ENCODE measurements around the gene TNFRSF1B.
"Not testable (repeated sequence)": the region's sequence is repeated elsewhere in the genome, so short reads cannot be mapped to it uniquely, and the experiment has no call there.

The TNFRSF1B gene

DNA sequence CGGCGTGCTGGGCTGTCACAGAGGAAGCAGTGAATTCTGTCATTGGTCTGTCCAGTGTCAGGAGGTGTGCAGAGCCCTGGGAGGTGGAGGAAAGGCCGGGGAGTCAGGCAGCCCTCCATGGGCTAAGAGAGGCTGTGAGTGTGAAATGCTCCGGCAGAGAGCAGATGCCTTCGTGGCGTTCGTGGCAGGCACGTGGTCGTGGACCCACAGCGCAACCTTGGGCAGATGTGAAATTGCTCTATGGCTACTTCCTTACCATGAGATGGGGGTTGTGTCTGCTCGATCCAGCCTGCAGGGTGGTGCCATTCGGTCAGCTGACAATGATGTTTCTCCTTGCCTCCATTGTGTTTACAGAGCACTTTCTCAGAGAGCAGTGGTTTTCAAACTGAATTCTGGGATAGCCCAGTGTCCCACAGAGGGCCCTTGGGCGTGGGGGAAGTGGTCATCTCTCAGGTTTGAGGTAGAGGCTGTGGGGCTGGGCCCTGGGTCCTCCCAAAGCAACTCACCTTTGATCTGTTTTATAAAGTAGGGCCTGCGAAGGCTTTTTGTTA lies 27.9 kb downstream of the TNFRSF1B start:
- no peak for DNase-seq

DNA sequence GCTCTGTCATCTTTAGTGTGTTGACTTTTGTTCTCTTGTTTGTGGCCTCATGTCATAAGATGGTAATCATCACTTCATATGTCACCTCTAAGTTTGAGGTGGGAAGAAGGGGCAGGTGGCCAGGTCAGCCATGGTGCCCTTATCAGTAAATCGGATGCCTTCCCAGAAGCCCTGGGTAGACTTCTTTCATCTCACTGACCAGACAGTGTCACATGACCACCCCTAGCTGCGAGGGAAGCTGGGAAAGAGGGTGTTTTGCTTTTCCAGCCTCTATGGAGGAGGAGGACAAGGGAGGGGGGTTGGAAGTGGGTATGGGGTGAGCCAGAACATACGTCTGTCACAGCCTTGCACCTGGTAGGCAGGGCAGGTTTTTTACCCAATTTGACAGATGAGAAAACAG lies 28.6 kb downstream of the TNFRSF1B start:
- DNase-seq, result no peak

DNA sequence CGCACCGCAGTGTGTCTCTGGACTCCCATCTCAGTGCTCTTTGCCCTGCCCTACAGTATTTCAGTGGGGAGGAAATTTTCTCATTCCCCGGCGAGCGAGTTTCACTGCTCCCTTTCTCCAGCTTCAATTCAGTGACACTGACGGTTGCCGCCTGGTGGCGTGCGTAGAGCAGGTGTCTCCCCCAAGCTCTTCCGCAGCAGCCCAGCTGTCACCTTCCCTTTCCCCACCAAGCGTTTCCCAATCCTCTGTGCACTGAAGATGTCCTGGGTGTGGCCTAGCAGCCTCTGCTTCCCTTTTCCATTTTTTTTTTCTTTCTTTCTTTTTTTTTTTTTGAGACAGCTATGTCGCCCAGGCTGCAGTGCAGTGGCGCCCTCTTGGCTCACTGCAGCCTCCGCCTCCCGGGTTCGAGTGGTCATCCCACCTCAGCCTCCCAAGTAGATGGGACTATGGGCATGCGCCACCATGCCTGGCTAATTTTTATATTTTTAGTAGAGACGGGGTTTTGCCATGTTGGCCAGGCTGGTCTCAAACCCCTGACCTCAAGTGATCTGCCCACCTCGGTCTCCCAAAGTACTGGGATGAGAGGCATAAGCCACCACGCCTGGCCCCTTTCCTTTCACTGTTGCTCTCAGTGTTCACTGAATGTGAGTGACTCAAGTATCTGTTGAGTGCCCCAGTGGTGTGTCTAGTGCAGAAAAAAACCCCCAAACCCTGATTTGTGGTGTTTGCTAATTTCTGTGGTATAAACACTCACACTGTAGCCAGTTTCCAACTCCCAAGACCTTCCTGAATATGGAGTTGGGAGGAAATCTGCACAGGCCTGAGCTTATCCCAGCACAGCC lies 30.1 kb downstream of the TNFRSF1B start:
- peak; percentile 90 for DNase-seq

DNA sequence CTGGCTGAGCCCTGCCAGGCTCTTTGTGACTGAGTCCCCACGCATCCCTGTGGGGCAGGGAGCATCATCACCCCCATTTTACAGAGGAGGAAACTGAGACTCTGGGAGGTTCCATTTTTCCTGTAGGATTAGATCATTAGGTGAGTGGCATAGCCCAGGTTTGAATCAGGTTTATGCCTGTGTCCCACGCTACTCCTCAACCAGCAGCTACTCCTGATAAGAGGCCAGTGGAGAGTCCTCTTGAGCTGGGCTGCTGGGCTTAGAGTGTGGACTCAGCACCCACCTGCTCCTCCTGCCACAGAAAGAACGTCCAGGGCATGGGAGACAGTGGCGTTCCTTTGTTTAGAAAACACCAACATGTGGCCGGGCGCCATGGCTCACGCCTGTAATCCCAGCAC lies 30.7 kb downstream of the TNFRSF1B start:
- peak; percentile 17 for DNase-seq

DNA sequence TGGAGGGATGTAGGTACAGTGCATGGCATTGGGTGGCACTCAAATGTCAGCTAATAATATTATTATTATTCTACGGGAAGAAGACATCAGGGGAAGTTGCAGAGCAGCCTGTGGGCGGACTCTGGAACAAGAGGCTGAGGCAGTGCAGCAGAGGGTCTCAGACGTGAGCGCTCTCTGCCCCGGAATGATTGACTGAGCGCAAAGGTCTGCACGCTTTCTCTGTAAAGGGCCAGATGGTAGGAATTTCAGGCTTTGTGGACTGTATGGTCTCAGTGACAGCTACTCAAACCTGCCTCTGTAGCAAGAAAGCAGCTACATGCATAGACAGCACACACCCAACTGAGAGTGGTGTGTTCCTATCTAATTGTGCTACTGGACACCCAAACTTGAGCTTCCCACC lies 33.4 kb downstream of the TNFRSF1B start:
- DNase-seq, result no peak

DNA sequence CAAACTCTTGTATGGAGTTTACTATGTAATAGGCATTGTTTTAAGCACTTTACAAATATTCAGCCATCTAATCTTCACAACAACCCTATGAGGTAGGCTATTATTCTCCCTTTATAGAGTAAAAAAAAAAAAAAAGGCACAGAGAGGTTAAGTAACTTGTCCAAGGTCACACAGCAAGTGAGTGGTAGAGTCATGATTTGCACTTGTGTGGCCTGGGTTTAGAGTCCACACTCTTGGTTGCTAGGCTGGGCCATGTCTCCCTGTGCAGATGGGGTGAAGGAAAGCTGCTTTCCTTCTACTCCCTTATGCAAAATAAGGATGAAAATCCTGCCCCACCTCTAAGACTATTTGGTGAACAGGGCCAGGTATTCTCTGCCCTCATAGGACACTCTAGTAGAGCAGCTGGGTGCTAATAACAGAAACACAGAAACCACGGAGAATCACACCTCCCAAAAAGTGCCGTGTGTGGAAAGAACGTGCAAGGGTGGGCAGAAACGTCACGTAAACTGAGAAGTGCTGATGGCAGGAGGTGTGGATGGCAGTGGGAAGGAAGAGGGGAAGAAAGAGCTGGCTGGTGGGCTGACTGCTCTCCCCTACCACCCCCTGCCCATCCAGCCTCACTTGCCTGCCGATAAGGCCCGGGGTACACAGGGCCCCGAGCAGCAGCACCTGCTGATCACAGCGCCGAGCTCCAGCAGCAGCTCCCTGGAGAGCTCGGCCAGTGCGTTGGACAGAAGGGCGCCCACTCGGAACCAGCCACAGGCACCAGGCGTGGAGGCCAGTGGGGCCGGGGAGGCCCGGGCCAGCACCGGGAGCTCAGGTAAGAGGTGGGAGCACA lies 34.8 kb downstream of the TNFRSF1B start:
- DNase-seq, result no peak

DNA sequence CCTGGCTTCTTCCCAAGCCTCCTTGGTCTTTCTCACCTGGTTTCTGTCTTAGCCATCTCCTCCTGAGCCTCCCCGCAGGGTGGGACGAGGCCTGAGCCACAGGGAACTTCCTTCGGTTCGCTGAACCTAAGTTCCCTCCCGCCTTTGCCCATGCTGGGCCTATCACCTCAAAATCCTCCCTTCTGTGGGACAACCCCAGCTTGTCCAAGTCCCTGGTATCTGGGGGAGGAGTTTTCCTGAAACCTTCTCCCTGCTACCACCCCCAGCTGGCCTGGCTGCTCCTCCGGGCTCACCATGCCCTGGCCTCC lies 35.4 kb downstream of the TNFRSF1B start:
- DNase-seq, result no peak

DNA sequence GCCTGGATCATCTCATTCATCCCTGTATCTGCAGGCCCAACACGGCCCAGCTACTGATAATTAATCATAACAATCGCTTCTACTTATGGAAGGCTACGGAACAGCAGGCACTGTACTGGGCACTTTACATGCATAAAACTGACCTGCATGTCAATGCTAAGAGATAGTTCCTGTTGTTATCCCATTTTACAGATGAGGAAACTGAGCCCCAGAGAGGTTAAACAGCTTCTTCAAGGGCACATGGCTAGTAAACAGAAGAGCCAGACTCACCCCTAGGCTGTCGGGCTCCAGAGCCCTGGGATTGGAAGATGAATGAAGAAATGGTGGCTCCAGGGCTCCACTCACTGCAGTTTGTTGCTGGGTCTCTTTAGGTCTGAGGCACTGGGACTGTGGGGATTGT lies 35.8 kb downstream of the TNFRSF1B start:
- no peak for DNase-seq

DNA sequence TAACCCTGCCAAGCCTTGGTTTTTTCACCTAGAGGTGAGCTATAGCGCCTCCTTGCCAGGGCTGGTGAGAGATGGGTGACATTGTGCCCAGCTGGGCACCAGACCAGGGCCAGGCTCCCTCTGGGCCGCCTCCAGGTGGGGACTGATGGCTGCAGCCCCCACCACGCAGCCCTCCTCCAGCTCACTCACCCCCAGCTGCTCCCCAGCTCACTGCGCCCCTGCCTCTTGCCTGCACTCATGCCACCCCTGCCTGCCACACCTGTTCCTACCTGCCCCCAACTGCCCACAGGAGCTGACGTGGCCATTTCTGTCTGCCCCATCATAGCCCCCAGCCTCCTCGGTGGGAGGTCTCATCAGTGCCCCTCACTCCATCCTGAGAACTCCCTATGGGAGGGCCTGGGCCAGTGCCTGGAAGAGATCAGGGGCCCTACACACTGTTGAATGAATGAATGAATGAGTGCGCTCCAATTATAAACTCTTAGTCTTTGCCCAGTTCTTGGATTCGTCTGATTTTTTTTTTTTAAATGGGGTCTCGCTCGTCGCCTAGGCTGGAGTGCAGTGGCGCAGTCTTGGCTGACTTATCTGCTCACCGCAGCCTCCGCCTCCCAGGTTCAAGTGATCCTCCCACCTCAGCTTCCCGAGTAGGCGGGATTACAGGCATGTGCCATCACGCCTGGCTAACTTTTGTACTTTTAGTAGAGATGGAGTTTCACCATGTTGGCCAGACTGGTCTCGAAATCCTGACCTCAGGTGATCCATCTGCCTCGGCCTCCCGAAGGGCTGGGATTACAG lies 36.6 kb downstream of the TNFRSF1B start:
- DNase-seq, result no peak

DNA sequence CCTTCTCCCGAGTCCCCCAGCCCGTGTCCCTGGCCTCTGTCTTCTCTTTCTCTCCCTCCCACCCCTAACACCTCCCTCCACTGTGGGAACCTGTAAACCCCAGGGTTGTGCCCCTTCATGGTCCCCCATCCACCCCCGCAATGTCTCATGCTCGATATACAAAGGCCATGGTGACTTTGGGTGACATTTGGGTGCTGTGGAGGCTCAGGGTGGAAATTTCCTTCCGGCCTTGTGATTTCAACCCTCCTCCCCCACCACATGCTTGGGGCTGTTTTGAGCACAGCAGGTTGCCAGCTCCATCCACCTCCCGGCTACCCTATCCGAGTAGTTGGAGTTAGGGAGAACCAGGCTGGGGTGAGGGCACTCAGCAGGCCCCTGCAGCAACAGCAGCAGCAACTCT lies 37.3 kb downstream of the TNFRSF1B start:
- no peak for DNase-seq

DNA sequence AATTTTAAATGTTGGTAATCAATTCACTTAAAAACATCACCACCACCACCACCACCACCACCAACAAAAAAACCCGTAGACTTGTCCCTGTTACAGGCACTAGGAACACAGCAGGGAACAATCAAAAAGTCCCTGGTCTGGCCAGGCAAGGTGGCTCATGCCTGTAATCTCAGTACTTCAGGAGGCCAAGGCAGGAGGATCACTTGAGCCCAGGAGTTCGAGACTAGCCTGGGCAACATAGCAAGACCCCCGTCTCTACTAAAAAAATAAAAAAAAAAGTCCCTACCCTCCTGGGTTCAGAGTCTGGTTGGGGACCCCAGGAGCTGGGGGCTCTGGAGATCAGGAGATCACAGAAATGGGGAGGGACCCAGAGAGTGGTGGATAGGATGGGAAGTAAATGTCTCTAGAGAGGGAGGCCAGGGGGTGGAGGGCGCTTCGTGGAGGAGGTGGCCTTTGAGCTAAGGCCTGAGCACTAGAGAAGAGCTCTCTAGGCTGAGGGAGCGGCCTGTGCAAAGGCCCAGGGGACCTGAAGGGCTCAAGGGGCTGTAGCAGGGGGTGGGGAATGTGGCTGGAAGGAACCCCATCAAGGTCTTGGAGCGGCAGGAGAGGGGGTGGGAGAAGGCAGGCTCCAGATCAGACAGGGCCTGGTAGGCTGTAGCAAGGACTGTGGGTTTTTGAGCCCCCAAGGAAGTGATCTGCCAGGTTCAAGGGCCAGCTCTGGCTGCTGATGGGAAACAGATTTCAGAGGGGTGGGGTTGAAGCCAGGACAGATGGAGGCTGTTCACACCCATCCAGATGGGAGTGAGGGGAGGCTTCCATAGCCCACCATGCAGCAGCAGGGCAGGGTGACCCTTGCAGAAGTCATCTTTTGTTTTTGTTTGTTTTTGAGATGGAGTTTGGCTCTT lies 38.2 kb downstream of the TNFRSF1B start:
- DNase-seq, result no peak

DNA sequence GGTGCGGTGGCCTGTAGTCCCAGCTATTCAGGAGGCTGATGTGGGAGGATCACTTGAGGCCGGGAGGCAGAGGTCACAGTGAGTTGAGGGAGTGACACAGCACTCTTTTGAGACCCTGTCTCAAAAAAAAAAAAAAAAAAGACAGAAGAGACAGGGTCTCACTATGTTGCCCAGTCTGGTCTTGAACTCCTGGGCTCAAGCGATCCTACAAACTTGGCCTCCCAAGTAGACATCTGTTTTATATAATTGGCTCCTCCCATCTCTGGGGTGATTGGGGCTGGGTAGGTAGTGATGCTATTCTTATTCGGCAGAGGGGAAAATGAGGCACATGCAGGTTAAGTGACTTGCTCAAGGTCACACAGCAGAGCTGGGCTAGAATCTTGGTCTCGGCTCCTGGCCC lies 39.4 kb downstream of the TNFRSF1B start:
- DNase-seq, result no peak

DNA sequence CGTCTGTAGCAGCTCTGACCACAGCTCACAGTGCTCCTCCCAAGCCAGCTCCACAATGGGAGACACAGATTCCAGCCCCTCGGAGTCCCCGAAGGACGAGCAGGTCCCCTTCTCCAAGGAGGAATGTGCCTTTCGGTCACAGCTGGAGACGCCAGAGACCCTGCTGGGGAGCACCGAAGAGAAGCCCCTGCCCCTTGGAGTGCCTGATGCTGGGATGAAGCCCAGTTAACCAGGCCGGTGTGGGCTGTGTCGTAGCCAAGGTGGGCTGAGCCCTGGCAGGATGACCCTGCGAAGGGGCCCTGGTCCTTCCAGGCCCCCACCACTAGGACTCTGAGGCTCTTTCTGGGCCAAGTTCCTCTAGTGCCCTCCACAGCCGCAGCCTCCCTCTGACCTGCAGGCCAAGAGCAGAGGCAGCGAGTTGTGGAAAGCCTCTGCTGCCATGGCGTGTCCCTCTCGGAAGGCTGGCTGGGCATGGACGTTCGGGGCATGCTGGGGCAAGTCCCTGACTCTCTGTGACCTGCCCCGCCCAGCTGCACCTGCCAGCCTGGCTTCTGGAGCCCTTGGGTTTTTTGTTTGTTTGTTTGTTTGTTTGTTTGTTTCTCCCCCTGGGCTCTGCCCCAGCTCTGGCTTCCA lies 40.1 kb downstream of the TNFRSF1B start:
- no peak for DNase-seq

DNA sequence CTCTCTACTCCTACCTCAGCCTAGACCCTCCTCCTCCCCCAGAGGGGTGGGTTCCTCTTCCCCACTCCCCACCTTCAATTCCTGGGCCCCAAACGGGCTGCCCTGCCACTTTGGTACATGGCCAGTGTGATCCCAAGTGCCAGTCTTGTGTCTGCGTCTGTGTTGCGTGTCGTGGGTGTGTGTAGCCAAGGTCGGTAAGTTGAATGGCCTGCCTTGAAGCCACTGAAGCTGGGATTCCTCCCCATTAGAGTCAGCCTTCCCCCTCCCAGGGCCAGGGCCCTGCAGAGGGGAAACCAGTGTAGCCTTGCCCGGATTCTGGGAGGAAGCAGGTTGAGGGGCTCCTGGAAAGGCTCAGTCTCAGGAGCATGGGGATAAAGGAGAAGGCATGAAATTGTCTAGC lies 41.5 kb downstream of the TNFRSF1B start:
- DNase-seq, result no peak

DNA sequence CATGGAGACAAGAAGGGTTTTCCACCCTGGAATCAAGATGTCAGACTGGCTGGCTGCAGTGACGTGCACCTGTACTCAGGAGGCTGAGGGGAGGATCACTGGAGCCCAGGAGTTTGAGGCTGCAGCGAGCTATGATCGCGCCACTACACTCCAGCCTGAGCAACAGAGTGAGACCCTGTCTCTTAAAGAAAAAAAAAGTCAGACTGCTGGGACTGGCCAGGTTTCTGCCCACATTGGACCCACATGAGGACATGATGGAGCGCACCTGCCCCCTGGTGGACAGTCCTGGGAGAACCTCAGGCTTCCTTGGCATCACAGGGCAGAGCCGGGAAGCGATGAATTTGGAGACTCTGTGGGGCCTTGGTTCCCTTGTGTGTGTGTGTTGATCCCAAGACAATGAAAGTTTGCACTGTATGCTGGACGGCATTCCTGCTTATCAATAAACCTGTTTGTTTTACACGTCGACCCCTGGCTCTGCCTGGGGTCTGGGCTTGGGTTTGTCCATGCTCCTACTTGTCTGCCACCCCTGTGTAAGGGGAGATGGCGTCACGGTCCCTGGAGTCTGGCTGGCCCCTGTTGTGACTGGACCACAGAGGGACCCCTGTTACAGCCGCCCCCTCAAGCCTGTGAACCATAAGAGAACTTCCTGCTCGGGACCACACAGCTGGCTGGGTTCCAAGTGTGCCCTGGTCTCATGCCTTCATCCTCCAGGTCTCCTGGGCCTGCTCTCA lies 42.1 kb downstream of the TNFRSF1B start:
- DNase-seq, result peak; percentile 94

DNA sequence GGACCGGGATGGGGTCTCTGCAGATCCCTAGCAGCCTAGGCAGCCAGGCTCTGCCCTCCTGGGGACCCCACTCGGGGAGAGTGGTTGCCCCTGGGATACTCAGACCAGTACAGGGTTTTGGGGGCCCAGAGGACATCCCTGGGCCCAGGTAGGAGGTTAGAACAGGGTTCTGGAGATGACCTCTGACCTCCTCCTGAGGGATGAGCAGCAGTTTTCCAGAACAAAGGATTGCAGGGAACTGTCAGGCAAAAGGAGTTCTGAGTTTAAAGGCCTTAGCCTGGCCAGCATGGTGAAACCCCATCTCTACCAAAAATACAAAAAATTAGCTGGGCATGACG lies 42.7 kb downstream of the TNFRSF1B start:
- DNase-seq, result no peak

DNA sequence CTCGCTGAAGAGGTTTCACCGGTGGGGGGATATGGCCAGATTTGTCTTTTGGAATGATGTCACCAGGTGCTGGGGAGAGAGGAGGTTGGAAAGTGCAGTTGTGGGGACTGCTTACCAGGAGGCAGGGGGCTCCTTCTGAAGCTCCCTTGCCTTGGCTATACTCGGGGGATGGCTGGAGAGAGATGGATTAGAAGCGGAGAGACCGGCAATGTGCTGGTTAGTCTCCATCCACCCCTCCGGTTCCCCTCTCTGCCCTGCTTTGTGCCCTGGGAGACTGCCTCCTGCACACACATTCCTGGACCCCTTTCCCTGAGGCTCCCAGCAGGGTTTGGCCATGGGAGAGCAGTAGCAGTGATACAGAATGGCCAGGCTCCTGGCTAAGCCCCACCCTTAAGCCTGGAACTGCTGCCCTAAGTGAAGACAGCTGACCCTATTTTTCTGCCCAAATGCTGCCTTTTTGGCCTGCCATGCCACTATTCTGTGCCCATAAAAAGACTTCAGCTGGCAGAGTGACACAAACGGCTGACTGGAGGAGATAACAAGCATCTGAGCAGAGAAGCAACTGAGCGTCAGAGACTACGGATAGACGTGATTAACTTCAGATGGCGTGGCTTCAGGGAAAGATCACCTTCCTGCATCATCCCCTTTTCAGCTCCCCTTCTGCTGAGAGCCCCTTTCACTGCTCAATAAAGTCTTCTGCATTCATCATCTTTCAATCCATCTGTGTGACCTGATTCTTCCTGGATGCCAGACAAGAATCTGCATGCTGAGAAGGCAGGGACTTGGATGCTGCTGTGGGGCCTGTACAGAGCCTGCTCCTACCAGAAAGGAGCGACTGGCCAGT lies 48.5 kb downstream of the TNFRSF1B start:
- DNase-seq, result no peak

DNA sequence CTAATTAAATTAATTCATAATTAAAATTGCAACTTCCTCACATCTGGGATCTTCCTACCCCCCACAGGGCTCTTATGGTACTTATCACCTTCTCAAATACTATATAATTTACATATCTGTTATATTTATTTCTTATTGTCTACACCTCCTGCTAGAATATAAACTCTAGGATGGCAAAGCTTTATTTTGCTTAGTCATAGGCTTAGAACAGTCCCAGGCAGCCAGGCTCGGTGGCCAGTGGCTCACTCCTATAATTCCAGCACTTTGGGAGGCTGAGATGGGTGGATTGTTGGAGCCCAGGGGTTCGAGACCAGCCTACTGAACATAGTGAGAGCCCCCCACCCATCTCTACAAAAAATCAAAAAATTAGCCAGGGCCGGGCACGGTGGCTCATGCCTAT lies 53.0 kb downstream of the TNFRSF1B start:
- no peak for DNase-seq

DNA sequence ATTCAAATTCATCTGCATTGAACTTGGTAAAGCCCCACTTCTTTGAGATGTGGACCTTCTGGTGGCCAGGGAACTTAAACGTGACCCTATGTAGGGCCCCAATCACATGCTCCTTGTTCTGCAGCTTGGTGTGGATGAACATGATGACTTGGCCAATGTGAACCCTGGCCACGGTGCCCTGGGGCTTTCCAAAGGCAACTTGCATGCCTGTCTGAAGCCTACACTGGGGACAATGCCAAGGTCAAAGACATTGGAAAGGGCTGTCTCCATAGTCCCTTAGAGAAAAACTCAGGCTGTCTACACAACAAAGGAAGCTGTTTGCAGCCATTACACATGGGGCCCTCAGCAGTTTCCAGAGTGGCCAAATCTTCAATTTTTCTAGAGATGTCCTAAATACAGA lies 54.1 kb downstream of the TNFRSF1B start:
- no peak for DNase-seq

DNA sequence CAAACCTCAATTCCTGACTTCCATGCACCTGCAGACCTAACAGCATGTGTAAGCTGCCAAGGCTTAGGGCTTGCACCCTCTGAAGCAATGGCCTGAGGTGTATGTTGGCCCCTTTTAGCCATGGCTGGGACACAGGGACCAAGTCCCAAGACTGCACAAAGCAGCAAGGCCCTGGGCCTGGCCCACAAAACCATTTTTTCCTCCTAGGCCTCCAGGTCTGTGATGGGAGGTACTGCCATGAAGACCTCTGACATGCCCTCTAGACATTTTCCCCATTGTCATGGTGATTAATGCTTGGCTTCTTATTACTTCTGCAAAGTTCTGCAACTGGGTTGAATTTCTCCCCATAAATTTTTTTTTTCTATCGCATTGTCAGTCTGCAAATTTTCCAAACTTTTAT lies 55.9 kb downstream of the TNFRSF1B start:
- DNase-seq, result not testable (repeated sequence)

All from NCI-H510A treated with DMSO at 0.1 percent for 48 hours (cell line).